Karpas-422 (cell line): ENCODE data around the gene TRPT1. TPM values are rescaled to one million over a fixed set of nuclear protein-coding genes. Genes with fewer than 3 reads are reported as not detected.

Source experiments
- DNase-seq: peaks from one replicate; pipeline ENCODE4 v3.0.0-alpha.2; 2015
- H2AFZ ChIP-seq: fragments of 200-600 bp; sonication (generic); 2 replicates; pipeline ENCODE4 v1.6.1; 2014; ENCODE audit warnings: antibody characterized with exemption, low read length, mixed read lengths
- H3K27ac ChIP-seq: fragments of 200-600 bp; sonication (generic); 2 replicates; pipeline ENCODE4 v1.5.1; 2014; ENCODE audit warnings: mild to moderate bottlenecking, low read length, moderate library complexity
- H3K27me3 ChIP-seq: fragments of 200-600 bp; sonication (generic); 2 replicates; pipeline ENCODE4 v1.6.1; 2014; ENCODE audit warnings: low read length, mixed read lengths
- H3K36me3 ChIP-seq: fragments of 200-600 bp; sonication (generic); 2 replicates; pipeline ENCODE4 v1.6.1; 2014; ENCODE audit warnings: low read length, mixed read lengths; ENCODE audit not compliant: insufficient read depth
- H3K4me1 ChIP-seq: fragments of 200-600 bp; sonication (generic); 2 replicates; pipeline ENCODE4 v1.6.1; 2014; ENCODE audit warnings: mild to moderate bottlenecking, low read length, mixed read lengths
- H3K4me2 ChIP-seq: fragments of 200-600 bp; sonication (generic); 2 replicates; pipeline ENCODE4 v1.6.1; 2014; ENCODE audit warnings: low read length, low read depth, mild to moderate bottlenecking; ENCODE audit not compliant: poor library complexity, severe bottlenecking
- H3K4me3 ChIP-seq: fragments of 200-600 bp; sonication (generic); 2 replicates; pipeline ENCODE4 v1.5.1; 2014; ENCODE audit warnings: mild to moderate bottlenecking, antibody characterized with exemption, low read length, mixed read lengths
- H3K79me2 ChIP-seq: fragments of 200-600 bp; sonication (generic); 2 replicates; pipeline ENCODE4 v1.6.1; 2014; ENCODE audit warnings: mild to moderate bottlenecking, low read length, mixed read lengths
- H3K9ac ChIP-seq: fragments of 200-600 bp; sonication (generic); 2 replicates; pipeline ENCODE4 v1.6.0; 2014; ENCODE audit warnings: low read length
- H3K9me2 ChIP-seq: fragments of 200-600 bp; sonication (generic), shearing (Covaris generic); replicated peaks from 2 replicates; pipeline ENCODE4 v1.6.0; 2014; ENCODE audit warnings: mild to moderate bottlenecking, low read length, moderate library complexity; ENCODE audit not compliant: insufficient read depth
- H3K9me3 ChIP-seq: fragments of 300-700, 200-600 bp; sonication (generic); 2 replicates; pipeline ENCODE4 v1.6.1; 2014; ENCODE audit warnings: low read length, mixed read lengths
- H4K20me1 ChIP-seq: fragments of 200-600 bp; sonication (generic); 2 replicates; pipeline ENCODE4 v1.6.1; 2014; ENCODE audit warnings: mild to moderate bottlenecking, antibody characterized with exemption, low read length, low read depth; ENCODE audit not compliant: insufficient read depth
- total RNA-seq: library from RNA; depleted of rRNA; stranded (reverse); fragments of >200 nt; shearing (Covaris generic); gene quantifications from 2 replicates; pipeline ENCODE4 v1.2.3, GENCODE V29; 2014; ENCODE audit warnings: low replicate concordance

Gene TRPT1
- total RNA-seq, 1 experiment from 2014 or later = 90.4 TPM

DNA sequence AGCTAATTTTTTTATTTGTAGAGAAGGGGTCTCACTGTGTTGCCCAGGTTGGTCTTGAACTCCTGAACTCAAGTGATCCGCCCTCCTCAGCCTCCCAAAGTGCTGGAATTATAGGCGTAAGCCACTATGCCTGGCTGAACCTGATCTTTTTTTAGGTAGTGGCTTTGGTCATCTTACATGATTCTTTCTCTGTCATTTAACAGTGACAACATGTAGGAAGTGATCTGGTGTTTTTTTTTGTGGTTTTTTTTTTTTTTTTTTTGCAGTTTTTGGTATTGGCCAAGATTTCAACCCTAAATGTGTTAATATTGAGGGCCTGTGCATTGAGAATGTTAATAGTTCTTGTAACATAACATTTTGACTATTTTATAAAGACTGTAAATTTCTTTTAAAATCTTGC, 27.5 kb downstream of the TRPT1 start:
- H4K20me1 ChIP-seq = peaks cover 12% of the 10 kb centered on the region; the same call in 1 of the 2 replicates
- no peak overlapping the region for H2AFZ ChIP-seq
- H3K36me3 ChIP-seq = peaks cover 64% of the 10 kb centered on the region
- no peaks in the 10 kb centered on the region for H3K27me3 ChIP-seq
- H3K4me3 ChIP-seq = no peak overlapping the region
- no peak overlapping the region for H3K27ac ChIP-seq
- no peak overlapping the region for H3K9ac ChIP-seq
- H3K4me1 ChIP-seq = peaks cover 13% of the 10 kb centered on the region
- H3K79me2 ChIP-seq = peaks cover 11% of the 10 kb centered on the region
- no peak overlapping the region for H3K4me2 ChIP-seq
- no peaks in the 10 kb centered on the region for H3K9me3 ChIP-seq
- DNase-seq = no peak
- H3K9me2 ChIP-seq = no peaks in the 10 kb centered on the region

DNA sequence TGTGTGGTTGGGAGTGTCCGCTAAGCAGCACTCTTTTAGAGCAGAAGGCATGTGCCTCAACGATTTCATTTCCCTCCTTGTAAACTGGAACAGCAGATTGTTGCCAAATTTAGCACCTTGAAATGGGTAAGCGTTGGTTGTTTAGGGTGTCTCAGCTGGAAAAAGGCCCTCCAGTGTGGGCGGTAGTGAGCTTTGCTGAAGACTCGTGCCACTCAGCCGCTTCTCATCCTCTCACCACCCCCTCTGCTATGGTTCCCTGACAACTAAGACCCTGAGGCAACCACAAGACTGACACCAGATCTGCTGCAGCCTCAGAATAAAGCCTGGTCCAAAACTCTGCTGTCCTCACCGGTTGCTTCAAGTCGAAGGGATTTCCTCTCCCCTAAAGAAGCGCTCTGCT, 29.4 kb downstream of the TRPT1 start:
- H2AFZ ChIP-seq = no peak overlapping the region
- H3K27ac ChIP-seq = no peak overlapping the region
- H3K9me3 ChIP-seq = no peaks in the 10 kb centered on the region
- peaks cover 66% of the 10 kb centered on the region for H3K36me3 ChIP-seq
- H3K9me2 ChIP-seq = no peaks in the 10 kb centered on the region
- no peak overlapping the region for H3K9ac ChIP-seq
- H3K4me3 ChIP-seq = no peak overlapping the region
- H4K20me1 ChIP-seq = peaks cover 23% of the 10 kb centered on the region
- H3K27me3 ChIP-seq = no peaks in the 10 kb centered on the region
- no peak for DNase-seq
- peaks cover 26% of the 10 kb centered on the region for H3K79me2 ChIP-seq
- peaks cover 1% of the 10 kb centered on the region; the same call in 1 of the 2 replicates for H3K4me1 ChIP-seq
- H3K4me2 ChIP-seq = no peak overlapping the region

DNA sequence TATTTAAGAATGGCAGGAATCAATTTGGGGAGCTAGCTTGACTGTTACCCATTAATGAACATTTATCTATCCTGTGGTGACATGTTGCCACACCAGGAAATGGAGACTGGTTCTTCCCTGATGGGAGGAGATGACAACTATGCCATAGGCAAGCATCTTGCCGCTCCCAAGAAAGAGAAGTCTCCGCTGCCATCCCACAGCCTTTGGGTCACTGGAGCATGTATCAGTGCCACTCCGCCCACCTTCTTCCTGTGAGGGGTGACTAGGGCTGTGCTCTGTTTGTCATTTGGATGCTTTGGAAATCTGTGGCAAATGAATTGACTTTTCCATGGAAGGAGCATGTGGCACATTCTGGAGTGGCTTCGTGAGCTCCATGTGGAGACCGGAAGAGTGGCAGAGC, 33.6 kb downstream of the TRPT1 start:
- no peaks in the 10 kb centered on the region for H3K9me2 ChIP-seq

DNA sequence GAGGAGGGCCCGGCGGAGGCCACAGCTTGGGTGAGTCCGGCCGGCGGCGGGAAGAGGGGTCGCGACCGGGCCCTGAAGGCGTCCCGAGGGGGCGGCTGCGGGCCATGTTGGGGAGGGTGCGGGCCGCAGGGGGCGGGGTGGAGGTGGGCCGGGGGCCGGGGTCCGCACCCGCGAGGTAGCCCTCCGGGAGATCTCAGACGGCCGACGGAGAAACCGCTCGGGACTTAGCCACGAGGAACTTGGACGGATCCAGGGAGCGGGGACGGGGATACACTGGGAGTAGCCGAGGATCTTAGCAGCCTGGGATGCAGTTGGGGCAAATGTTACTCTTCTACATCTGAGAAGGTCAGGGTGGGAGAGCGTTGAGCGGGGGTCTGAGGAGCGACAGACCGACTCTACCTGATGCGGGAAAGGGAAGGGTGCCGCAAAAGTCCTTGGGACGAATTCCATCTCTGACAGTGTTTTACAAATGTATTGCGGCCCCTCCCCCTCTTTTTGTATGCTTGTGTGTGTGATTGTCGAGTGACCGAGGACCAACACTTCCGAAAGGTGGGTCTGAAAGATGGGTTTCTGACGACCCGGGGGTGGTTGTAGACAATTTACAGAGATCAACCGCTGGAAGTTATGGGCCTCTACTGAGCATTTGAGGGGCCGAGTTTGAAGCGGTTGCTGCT, 39.4 kb downstream of the TRPT1 start:
- Histone ChIP-seq H3K9me2 (no peaks in the 10 kb centered on the region), H3K27ac (no peak overlapping the region), H3K79me2 (peaks cover 34% of the 10 kb centered on the region), H3K4me2 (no peak overlapping the region), H4K20me1 (peaks cover 23% of the 10 kb centered on the region; the same call in 1 of the 2 replicates), H3K4me1 (peaks cover 27% of the 10 kb centered on the region), H3K9ac (no peak overlapping the region), H2AFZ (no peak overlapping the region), H3K9me3 (no peaks in the 10 kb centered on the region), H3K27me3 (no peaks in the 10 kb centered on the region), H3K4me3 (no peak overlapping the region), H3K36me3 (peaks cover 13% of the 10 kb centered on the region)
- no peak for DNase-seq

More for the DNA sequence above, 33.6 kb downstream of the TRPT1 start:
- peaks cover 39% of the 10 kb centered on the region for H3K79me2 ChIP-seq
- H3K27ac ChIP-seq = no peak overlapping the region
- H2AFZ ChIP-seq = no peak overlapping the region
- H3K4me1 ChIP-seq = no peaks in the 10 kb centered on the region
- H3K36me3 ChIP-seq = peaks cover 59% of the 10 kb centered on the region
- peaks cover 43% of the 10 kb centered on the region for H4K20me1 ChIP-seq
- no peak overlapping the region for H3K4me3 ChIP-seq
- H3K27me3 ChIP-seq = no peaks in the 10 kb centered on the region
- no peak for DNase-seq
- H3K9ac ChIP-seq = no peak overlapping the region
- no peaks in the 10 kb centered on the region for H3K9me3 ChIP-seq
- H3K4me2 ChIP-seq = no peak overlapping the region

DNA sequence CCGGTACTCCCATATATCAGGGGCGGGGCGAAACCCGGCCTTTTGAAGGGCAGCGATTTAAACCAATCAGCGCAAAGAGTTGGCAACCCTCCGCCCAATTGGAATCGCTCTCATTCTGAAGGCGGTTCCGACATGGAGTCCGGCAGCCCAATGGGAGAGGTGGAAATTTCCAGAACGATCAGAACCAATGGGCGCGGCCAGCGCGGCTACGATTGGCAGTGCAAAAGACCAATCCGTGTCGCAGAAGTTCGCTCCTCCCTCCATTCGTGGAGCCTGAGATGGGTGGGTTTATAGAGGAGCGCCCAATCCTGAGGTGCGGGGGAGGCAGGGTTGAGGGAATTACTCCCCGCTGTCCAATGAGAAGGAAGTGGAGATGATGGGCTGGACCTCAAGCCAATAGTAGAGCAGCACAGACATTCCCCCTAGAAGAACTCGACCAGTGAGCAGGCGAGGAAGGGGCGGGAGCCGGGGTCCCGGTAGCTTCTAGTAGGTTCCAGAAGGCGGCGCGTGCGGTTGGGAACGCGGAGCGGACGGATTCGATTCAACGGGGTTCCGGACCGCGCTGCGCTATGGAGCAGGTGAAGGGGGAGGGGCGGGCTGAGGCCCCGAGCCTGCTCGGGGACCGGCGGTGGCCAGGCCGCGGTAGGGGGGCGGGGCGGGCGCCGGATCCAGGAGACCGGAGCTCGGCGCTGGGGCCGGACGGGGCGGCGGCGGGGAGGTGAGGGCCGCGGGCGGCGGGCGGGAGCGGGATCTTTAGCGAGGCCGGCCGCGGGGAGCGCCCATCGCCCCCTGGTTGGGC, 40.1 kb downstream of the TRPT1 start, which contains the start of gene STIP1:
Gene STIP1 (plus strand): TSS at position 479 of the 799 bp plus-strand sequence. CDS start 91 bp downstream, at position 570.
- H3K9me3 ChIP-seq = no peaks in the 10 kb centered on the region
- H3K9me2 ChIP-seq = no peaks in the 10 kb centered on the region
- peaks cover 13% of the 10 kb centered on the region for H3K36me3 ChIP-seq
- H2AFZ ChIP-seq = no peak within 1 kb of the TSS
- peaks cover 22% of the 10 kb centered on the region; the same call in 1 of the 2 replicates for H4K20me1 ChIP-seq
- peak; percentile 100 for DNase-seq
- H3K4me1 ChIP-seq = peaks cover 34% of the 10 kb centered on the region
- H3K4me3 ChIP-seq = peak within 1 kb of the TSS; percentile 78
- peak within 1 kb of the TSS; percentile 95 for H3K4me2 ChIP-seq
- peaks cover 27% of the 10 kb centered on the region for H3K79me2 ChIP-seq
- peak within 1 kb of the TSS; percentile 52 for H3K27ac ChIP-seq
- H3K9ac ChIP-seq = peak within 1 kb of the TSS; percentile 83
- H3K27me3 ChIP-seq = no peaks in the 10 kb centered on the region

DNA sequence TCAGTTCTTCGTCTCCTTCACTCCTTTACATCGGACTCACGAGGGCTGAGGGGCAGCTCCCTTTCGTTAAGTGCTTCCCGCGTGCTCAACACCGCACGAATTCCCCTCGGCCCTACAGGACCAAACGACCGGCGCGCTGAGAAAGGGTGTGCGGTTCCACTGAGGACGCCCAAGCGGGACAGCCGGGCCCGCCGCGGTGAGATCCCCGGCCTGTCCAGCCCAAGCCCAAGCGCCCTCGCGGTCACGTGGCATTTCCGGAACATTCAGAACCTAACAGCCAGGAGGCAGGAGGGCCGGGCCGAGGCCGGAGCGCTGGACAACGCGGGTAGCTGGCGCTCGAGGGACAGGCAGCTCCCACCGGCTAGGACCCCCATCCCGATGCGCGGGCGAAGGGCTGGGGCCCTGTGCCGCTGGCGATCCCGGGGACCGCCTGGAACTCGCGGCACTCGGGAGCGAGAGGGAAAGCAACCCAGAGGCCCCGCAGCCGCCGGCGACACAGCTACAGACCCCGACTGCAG, 40.8 kb downstream of the TRPT1 start:
- Histone ChIP-seq H3K4me1 (peaks cover 36% of the 10 kb centered on the region), H3K79me2 (peaks cover 20% of the 10 kb centered on the region), H3K4me2 (peak overlapping the region; percentile 95), H2AFZ (no peak overlapping the region), H3K9me3 (no peaks in the 10 kb centered on the region), H3K9ac (peak overlapping the region; percentile 83), H3K9me2 (no peaks in the 10 kb centered on the region), H4K20me1 (peaks cover 16% of the 10 kb centered on the region; the same call in 1 of the 2 replicates), H3K27ac (peak overlapping the region; percentile 52), H3K27me3 (no peaks in the 10 kb centered on the region), H3K4me3 (peak overlapping the region; percentile 78), H3K36me3 (peaks cover 13% of the 10 kb centered on the region)
- DNase-seq = peak; percentile 77

DNA sequence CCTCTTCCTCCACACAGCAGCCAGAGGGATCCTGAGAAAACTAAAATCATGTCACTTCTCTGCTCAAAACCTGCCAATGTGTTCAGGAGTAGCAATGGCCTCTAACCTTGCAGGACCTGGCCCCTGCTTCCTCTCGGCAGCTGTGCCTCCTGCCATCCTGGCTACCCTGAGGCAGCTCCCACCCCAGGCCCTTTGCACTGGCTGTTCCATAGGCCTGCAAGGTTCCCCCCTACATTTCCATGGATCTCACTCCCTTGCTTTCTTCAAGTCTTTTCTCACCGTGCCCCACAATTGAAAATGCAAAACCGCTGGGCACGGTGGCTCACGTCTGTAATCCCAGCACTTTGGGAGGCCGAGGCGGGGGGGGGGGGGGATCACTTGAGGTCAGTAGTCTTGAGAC, 42.1 kb downstream of the TRPT1 start:
- DNase-seq = no peak
- Histone ChIP-seq H3K4me2 (peak overlapping the region; percentile 95), H3K9ac (peak overlapping the region; percentile 83), H3K36me3 (peaks cover 12% of the 10 kb centered on the region), H3K4me1 (peaks cover 36% of the 10 kb centered on the region), H3K9me2 (no peaks in the 10 kb centered on the region), H3K9me3 (peaks cover 5% of the 10 kb centered on the region; the same call in 1 of the 2 replicates), H2AFZ (no peak overlapping the region), H4K20me1 (peaks cover 6% of the 10 kb centered on the region; the same call in 1 of the 2 replicates), H3K27me3 (no peaks in the 10 kb centered on the region), H3K27ac (no peak overlapping the region), H3K4me3 (peak overlapping the region; percentile 78; the same call in 1 of the 2 replicates), H3K79me2 (peaks cover 20% of the 10 kb centered on the region)
